ENCODE data around the gene TSPAN9. TPM values are rescaled to one million over a fixed set of nuclear protein-coding genes. Genes with fewer than 3 reads are reported as not detected.

TSPAN9 gene
- total and polyA plus RNA-seq, 9 of the 15 experiments (the other 6 are each of a cell fraction or from before 2014, with no cell fraction given), result 0.23 to 2.1 (median 0.60) TPM; not detected in 2

DNA sequence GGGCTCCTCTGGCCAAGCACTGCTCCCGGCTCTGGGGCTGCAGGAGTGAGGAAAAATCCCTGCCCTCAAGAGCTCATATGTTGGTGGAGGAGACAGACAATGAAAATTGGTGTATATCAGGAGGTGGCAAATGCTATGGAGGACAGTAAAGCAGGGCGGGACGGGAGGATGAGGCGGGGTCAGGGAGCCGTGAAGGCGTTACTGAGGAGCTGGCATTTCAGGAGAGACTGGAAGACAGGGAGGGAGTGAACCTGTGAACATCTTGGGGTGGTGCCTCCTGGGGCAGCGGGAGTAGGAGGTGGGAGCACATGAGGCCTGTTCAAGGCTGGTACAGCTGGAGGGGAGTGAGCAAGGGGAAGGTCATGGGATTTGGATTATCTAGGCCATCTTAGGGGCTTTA lies 26.6 kb downstream of the TSPAN9 start:
- POLR2A ChIA-PET, result no interaction called here
- TF ChIP-seq, protein P1, sequence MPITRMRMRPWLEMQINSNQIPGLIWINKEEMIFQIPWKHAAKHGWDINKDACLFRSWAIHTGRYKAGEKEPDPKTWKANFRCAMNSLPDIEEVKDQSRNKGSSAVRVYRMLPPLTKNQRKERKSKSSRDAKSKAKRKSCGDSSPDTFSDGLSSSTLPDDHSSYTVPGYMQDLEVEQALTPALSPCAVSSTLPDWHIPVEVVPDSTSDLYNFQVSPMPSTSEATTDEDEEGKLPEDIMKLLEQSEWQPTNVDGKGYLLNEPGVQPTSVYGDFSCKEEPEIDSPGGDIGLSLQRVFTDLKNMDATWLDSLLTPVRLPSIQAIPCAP (CRISPR knock-in tag; IDR thresholded peaks at IDR 0.05; ENCODE audit: borderline replicate concordance), result no peak
- no peak for TF ChIP-seq SMAD4 (CRISPR knock-in tag; conservative IDR thresholded peaks at IDR 0.05)
- no peak overlapping the region for H3K4me3 ChIP-seq
- intact Hi-C loops (cut with micrococcal nuclease), result no loop called here
- WGBS (ENCODE audit: insufficient coverage, low coverage, missing lambda C conversion rate), result 0% methylated on average over 4 of the region's 7 CpGs
- no peaks in the 10 kb centered on the region for H3K9me1 ChIP-seq (ENCODE audit: control insufficient read depth, insufficient read depth, low read length)
- no peaks in the 10 kb centered on the region for H4K20me1 ChIP-seq (replicated peaks; ENCODE audit: control insufficient read depth, insufficient read depth, low read length)
- DNase-seq (ENCODE audit: extremely low read depth in 1 of 4, low spot score in 3 of 4) (no peak), FAIRE-seq (no peak), ATAC-seq (no peak)
- CTCF ChIA-PET (ENCODE audit: low intra/inter-chr PET ratio), result no interaction called here
- in situ Hi-C loops (cut with MboI), result no loop called here
- no peak overlapping the region for H3K27ac ChIP-seq (ENCODE audit: extremely low read depth, low read depth, low read length)
- no peaks in the 10 kb centered on the region for H3K36me3 ChIP-seq (ENCODE audit: control insufficient read depth, insufficient read depth, low read length)
- H3K9me3 ChIP-seq (replicated peaks; ENCODE audit: control insufficient read depth, insufficient read depth, low read depth, low read length), result no peaks in the 10 kb centered on the region
- no peaks in the 10 kb centered on the region for H3K79me2 ChIP-seq (ENCODE audit: control insufficient read depth, insufficient read depth, low read length)
- no peak overlapping the region for H2AFZ ChIP-seq (ENCODE audit: low read depth, low read length)
- BruUV-seq (replicated peaks), result no TSS peak
- H3K27me3 ChIP-seq (ENCODE audit: control insufficient read depth in 2 of 2, insufficient read depth in 2 of 2, low read length in 2 of 2), result peaks cover 10 to 43% of the 10 kb centered on the region in 2 experiments
- no peaks in the 10 kb centered on the region; a peak in 1 of 5 replicates for H3K4me1 ChIP-seq (replicated peaks in 1 of 2; ENCODE audit: control insufficient read depth in 2 of 2, insufficient read depth in 2 of 2, low read length in 2 of 2)
- no peak overlapping the region for H3K9ac ChIP-seq (ENCODE audit: insufficient read depth in 1 of 2, low read depth in 2 of 2, low read length in 2 of 2)
- no peak overlapping the region for H3K4me2 ChIP-seq (ENCODE audit: insufficient read depth, low read length)

DNA sequence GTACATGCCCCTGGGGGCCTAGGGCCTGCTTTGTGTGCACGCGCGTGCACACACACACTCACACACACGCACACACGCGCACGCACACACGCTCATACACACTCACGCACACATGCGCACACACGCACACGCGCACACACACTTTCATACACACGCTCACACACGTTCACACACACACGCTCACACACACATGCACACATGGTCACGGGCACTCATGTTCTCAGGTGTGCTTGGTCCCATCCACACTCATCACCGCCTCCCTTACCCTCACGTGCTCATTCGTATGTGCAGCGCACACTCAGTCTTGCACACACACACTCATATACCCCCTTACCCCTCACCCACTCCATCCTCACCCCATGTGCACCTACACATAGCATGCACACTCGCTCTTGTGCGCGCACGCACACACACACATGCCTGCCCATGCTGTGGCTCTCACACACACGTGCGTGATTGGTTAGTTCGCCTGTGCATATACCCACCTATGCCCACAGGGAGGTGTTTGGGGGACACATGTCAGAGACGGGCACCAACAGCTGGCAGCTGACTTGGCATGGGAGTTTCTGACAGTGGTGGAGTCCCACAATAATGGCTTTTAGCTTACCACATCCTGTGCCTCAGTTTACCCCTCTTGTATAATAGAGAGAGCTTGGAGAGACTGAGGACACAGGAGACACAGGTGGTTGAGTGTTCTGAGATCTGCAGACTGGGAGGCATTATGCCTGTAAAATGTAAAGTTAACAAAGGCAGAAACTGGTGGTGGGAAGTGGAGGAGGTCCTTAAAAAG lies 28.7 kb downstream of the TSPAN9 start:
- H3K4me3 ChIP-seq, result no peak overlapping the region
- 43% methylated on average over 16 of the region's 29 CpGs for WGBS (ENCODE audit: insufficient coverage, low coverage, missing lambda C conversion rate)
- no peak overlapping the region for H2AFZ ChIP-seq (ENCODE audit: low read depth, low read length)
- FAIRE-seq (no peak), DNase-seq (ENCODE audit: extremely low read depth in 1 of 4, low spot score in 3 of 4) (no peak), ATAC-seq (no peak)
- POLR2A ChIA-PET, result interaction anchor here (0.6 kb wide), 2 partner anchors 24 to 252 kb away, joined by 3 read pairs; no protein-coding TSS in a partner anchor
- no peaks in the 10 kb centered on the region for H3K4me1 ChIP-seq (replicated peaks in 1 of 2; ENCODE audit: control insufficient read depth in 2 of 2, insufficient read depth in 2 of 2, low read length in 2 of 2)
- no peak for TF ChIP-seq JUNB (CRISPR knock-in tag; conservative IDR thresholded peaks at IDR 0.05)
- H4K20me1 ChIP-seq (replicated peaks; ENCODE audit: control insufficient read depth, insufficient read depth, low read length), result no peaks in the 10 kb centered on the region
- no peak overlapping the region for H3K4me2 ChIP-seq (ENCODE audit: insufficient read depth, low read length)
- CTCF ChIA-PET (ENCODE audit: low intra/inter-chr PET ratio), result no interaction called here
- H3K9me1 ChIP-seq (ENCODE audit: control insufficient read depth, insufficient read depth, low read length), result no peaks in the 10 kb centered on the region
- no peaks in the 10 kb centered on the region for H3K79me2 ChIP-seq (ENCODE audit: control insufficient read depth, insufficient read depth, low read length)
- in situ Hi-C loops (cut with MboI), result no loop called here
- no peak overlapping the region for H3K9ac ChIP-seq (ENCODE audit: insufficient read depth in 1 of 2, low read depth in 2 of 2, low read length in 2 of 2)
- H3K36me3 ChIP-seq (ENCODE audit: control insufficient read depth, insufficient read depth, low read length), result no peaks in the 10 kb centered on the region
- no peak overlapping the region for H3K27ac ChIP-seq (ENCODE audit: extremely low read depth, low read depth, low read length)
- BruUV-seq (replicated peaks), result no TSS peak
- no peaks in the 10 kb centered on the region for H3K9me3 ChIP-seq (replicated peaks; ENCODE audit: control insufficient read depth, insufficient read depth, low read depth, low read length)
- intact Hi-C loops (cut with micrococcal nuclease), result no loop called here
- H3K27me3 ChIP-seq (ENCODE audit: control insufficient read depth in 2 of 2, insufficient read depth in 2 of 2, low read length in 2 of 2), result peaks cover 12 to 41% of the 10 kb centered on the region in 2 experiments

All from K562 (cell line).